CD4-positive, alpha-beta T cell (primary cell): ENCODE data around the gene VWF. TPM values are rescaled to one million over a fixed set of nuclear protein-coding genes. Genes with fewer than 3 reads are reported as not detected.
"Not testable (repeated sequence)": the region's sequence is repeated elsewhere in the genome, so short reads cannot be mapped to it uniquely, and the experiment has no call there.

ENCODE experiments used
- ATAC-seq: fragments of 200-7000 bp; cut with Tn5 transposase; one replicate; pipeline ENCODE4 v1.10.0; 2022; ENCODE audit warnings: mild to moderate bottlenecking; ENCODE audit not compliant: poor library complexity
- CTCF ChIA-PET: fragments of 350-600 bp; sonication (Branson Sonifier 250); formaldehyde crosslinking; loops from one replicate; lab custom pipeline; 2021; ENCODE audit warnings: antibody characterized with exemption, inconsistent platforms; lab: Charles Lee
- POLR2A ChIA-PET: fragments of 350-600 bp; sonication (Branson Sonifier 250); formaldehyde crosslinking; loops from one replicate; lab custom pipeline; 2021; ENCODE audit warnings: antibody characterized with exemption, inconsistent platforms; lab: Charles Lee
- DNase-seq, 14 experiments: peaks; one replicate each; pipeline ENCODE4 v3.0.0-alpha.2; 2013 to 2020; ENCODE audit warnings: mixed read lengths in 2 of 14
- H3K27ac ChIP-seq, 2 donors: one replicate each; pipeline versions ENCODE4 v1.5.1 to v1.7.0; 2013; ENCODE audit warnings: low read length in 2 of 2, low read depth in 1 of 2, mild to moderate bottlenecking in 1 of 2
- H3K27me3 ChIP-seq, 2 experiments: 1 replicate in 1 of 2; 2 replicates in 1 of 2; pipeline versions ENCODE4 v1.6.1 to v1.7.0; 2013; ENCODE audit warnings: low read length in 2 of 2, control low read depth in 1 of 2, mild to moderate bottlenecking in 1 of 2, moderate library complexity in 1 of 2; ENCODE audit not compliant: insufficient read depth in 2 of 2, control insufficient read depth in 1 of 2
- H3K36me3 ChIP-seq: one replicate; pipeline ENCODE4 v1.6.1; 2013; ENCODE audit warnings: low read length, control low read depth; ENCODE audit not compliant: insufficient read depth
- H3K4me1 ChIP-seq: one replicate; pipeline ENCODE4 v1.6.1; 2013; ENCODE audit warnings: low read length, control low read depth; ENCODE audit not compliant: insufficient read depth
- H3K4me3 ChIP-seq: one replicate; pipeline ENCODE4 v1.5.1; 2013; ENCODE audit warnings: mild to moderate bottlenecking, low read length, moderate library complexity
- H3K9me3 ChIP-seq, 2 experiments: 1 replicate in 1 of 2; 2 replicates in 1 of 2; pipeline versions ENCODE4 v1.6.1 to v1.7.0; 2013; ENCODE audit warnings: low read length in 2 of 2, mild to moderate bottlenecking in 2 of 2, control low read depth in 1 of 2, moderate library complexity in 1 of 2; ENCODE audit not compliant: control insufficient read depth in 1 of 2, insufficient read depth in 1 of 2
- H3K27ac Mint-ChIP-seq: one replicate; pipeline ENCODE4 v1.8.0; 2020; ENCODE audit warnings: mixed read lengths
- H3K27me3 Mint-ChIP-seq: one replicate; pipeline ENCODE4 v1.8.0; 2021; ENCODE audit warnings: mixed read lengths
- H3K36me3 Mint-ChIP-seq: one replicate; pipeline ENCODE4 v1.8.0; 2021; ENCODE audit warnings: low read depth, mixed read lengths
- H3K4me1 Mint-ChIP-seq: one replicate; pipeline ENCODE4 v1.8.0; 2021; ENCODE audit warnings: low read depth, mixed read lengths
- H3K4me3 Mint-ChIP-seq: one replicate; pipeline ENCODE4 v1.8.0; 2020; ENCODE audit warnings: mild to moderate bottlenecking, mixed read lengths
- H3K9me3 Mint-ChIP-seq: one replicate; pipeline ENCODE4 v1.8.0; 2020; ENCODE audit warnings: mixed read lengths
- intact Hi-C, 2 experiments: fragments of 100-400 bp; cut with DNase I in 1 of 2; cut with micrococcal nuclease in 1 of 2; formaldehyde crosslinking; loops; one replicate each; pipeline versions ENCODE4 v1.15.1 to v1.9.0; 2023 to 2025; cut with DNase I, micrococcal nuclease
- total RNA-seq, 174 experiments: library from RNA in 2 of 174; stranded (reverse) in 2 of 174; gene quantifications; one replicate each; pipeline ENCODE4 v1.2.3 and lab custom pipeline; 2021 to 2026
- TF ChIP-seq, protein P1 (sequence below): fragments of 200-600 bp; IDR thresholded peaks from one replicate; pipeline ENCODE4 v1.8.0; 2022; ENCODE audit warnings: antibody characterized with exemption, mild to moderate bottlenecking

The VWF gene
- total RNA-seq, 2 experiments from 2014 or later = 0.20 TPM; not detected in 1

DNA sequence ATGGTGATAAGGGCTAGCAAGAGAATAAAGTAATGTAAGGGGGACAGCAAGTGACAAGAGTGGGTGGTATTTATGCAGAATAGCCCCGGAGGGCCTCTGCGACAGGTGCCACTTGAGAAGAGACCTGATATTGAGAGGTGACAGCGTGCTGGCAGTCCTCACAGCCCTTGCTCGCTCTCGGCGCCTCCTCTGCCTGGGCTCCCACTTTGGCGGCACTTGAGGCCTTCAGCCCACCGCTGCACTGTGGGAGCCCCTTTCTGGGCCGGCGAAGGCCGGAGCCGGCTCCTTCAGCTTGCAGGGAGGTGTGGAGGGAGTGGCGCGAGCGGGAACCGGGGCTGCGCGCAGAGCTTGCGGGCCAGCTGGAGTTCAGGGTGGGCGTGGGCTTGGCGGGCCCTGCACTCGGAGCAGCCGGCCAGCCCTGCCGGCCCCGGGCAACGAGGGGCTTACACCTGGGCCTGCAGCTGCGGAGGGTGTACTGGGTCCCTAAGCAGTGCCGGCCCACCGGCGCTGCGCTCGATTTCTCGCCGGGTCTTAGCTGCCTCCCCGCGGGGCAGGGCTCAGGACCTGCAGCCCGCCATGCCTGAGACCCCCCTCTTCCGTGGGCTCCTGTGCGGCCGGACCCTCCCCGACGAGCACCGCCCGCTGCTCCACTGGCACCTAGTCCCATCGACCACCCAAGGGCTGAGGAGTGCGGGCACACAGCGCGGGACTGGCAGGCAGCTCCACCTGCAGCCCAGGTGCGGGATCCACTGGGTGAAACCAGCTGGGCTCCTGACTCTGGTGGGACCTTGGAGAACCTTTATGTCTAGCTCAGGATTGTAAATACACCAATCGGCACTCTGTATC lies 34.9 kb upstream of the VWF start:
- POLR2A ChIA-PET, CTCF ChIA-PET, DNase-seq, H3K36me3 ChIP-seq, H3K4me1 Mint-ChIP-seq, intact Hi-C loops, H3K4me3 ChIP-seq, H3K4me1 ChIP-seq, H3K9me3 Mint-ChIP-seq, H3K27me3 Mint-ChIP-seq, H3K4me3 Mint-ChIP-seq, H3K27ac Mint-ChIP-seq, ATAC-seq, H3K9me3 ChIP-seq, H3K36me3 Mint-ChIP-seq, H3K27me3 ChIP-seq, H3K27ac ChIP-seq: not testable (repeated sequence)

GRCh38 chr12:6158749-6159148 lies 34.3 kb upstream of the VWF start:
- ChIA-PET CTCF (no interaction called here), POLR2A (no interaction called here)

GRCh38 chr12:6158255-6158654 lies 33.8 kb upstream of the VWF start:
- H3K4me3 ChIP-seq = no peak overlapping the region
- H3K4me1 Mint-ChIP-seq = no peaks in the 10 kb centered on the region
- intact Hi-C loops = no loop called here
- H3K27me3 Mint-ChIP-seq = peaks cover 5% of the 10 kb centered on the region
- H3K27me3 ChIP-seq = no peaks in the 10 kb centered on the region
- no peak for DNase-seq
- no peak overlapping the region for H3K4me3 Mint-ChIP-seq
- no peaks in the 10 kb centered on the region for H3K36me3 Mint-ChIP-seq
- POLR2A ChIA-PET = interaction anchor here (1.1 kb wide), 1 partner anchor 17 kb away, joined by 3 read pairs; no protein-coding TSS in a partner anchor
- no peak for ATAC-seq
- H3K36me3 ChIP-seq = no peaks in the 10 kb centered on the region
- no peak overlapping the region for H3K27ac ChIP-seq
- no peaks in the 10 kb centered on the region for H3K9me3 ChIP-seq
- H3K27ac Mint-ChIP-seq = no peak overlapping the region
- TF ChIP-seq, protein P1, sequence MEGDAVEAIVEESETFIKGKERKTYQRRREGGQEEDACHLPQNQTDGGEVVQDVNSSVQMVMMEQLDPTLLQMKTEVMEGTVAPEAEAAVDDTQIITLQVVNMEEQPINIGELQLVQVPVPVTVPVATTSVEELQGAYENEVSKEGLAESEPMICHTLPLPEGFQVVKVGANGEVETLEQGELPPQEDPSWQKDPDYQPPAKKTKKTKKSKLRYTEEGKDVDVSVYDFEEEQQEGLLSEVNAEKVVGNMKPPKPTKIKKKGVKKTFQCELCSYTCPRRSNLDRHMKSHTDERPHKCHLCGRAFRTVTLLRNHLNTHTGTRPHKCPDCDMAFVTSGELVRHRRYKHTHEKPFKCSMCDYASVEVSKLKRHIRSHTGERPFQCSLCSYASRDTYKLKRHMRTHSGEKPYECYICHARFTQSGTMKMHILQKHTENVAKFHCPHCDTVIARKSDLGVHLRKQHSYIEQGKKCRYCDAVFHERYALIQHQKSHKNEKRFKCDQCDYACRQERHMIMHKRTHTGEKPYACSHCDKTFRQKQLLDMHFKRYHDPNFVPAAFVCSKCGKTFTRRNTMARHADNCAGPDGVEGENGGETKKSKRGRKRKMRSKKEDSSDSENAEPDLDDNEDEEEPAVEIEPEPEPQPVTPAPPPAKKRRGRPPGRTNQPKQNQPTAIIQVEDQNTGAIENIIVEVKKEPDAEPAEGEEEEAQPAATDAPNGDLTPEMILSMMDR = no peak
- CTCF ChIA-PET = no interaction called here
- peaks cover 7% of the 10 kb centered on the region for H3K4me1 ChIP-seq
- H3K9me3 Mint-ChIP-seq = no peaks in the 10 kb centered on the region

More at GRCh38 chr12:6158749-6159148, 34.3 kb upstream of the VWF start:
- no peak overlapping the region for H3K27ac ChIP-seq
- Mint-ChIP-seq H3K27me3 (peaks cover 5% of the 10 kb centered on the region), H3K36me3 (no peaks in the 10 kb centered on the region), H3K4me1 (no peaks in the 10 kb centered on the region), H3K9me3 (no peaks in the 10 kb centered on the region), H3K27ac (no peak overlapping the region), H3K4me3 (no peak overlapping the region)
- intact Hi-C loops = no loop called here
- DNase-seq (no peak), ATAC-seq (no peak)
- no peaks in the 10 kb centered on the region for H3K27me3 ChIP-seq
- H3K4me1 ChIP-seq = peaks cover 7% of the 10 kb centered on the region
- H3K4me3 ChIP-seq = no peak overlapping the region
- TF ChIP-seq, protein P1 = no peak
- H3K9me3 ChIP-seq = no peaks in the 10 kb centered on the region
- H3K36me3 ChIP-seq = no peaks in the 10 kb centered on the region
